Measurements from ENCODE around the gene C1orf159. TPM values are rescaled to one million over a fixed set of nuclear protein-coding genes. Genes with fewer than 3 reads are reported as not detected.
"Not testable (repeated sequence)": the region's sequence is repeated elsewhere in the genome, so short reads cannot be mapped to it uniquely, and the experiment has no call there.

The C1orf159 gene
- total RNA-seq, 2 donors from 2014 or later: 4.4 to 4.6 TPM

GRCh38 chr1:1109743-1110142 lies 6.1 kb downstream of the C1orf159 start:
- no peak overlapping the region for H3K27ac ChIP-seq
- no peak for TF ChIP-seq CTCF (IDR thresholded peaks at IDR 0.05)
- H3K36me3 ChIP-seq: no peaks in the 10 kb centered on the region
- peaks cover 0 to 6% of the 10 kb centered on the region in 2 donors for H3K9me3 ChIP-seq
- H3K4me1 ChIP-seq: peaks cover 0 to 3% of the 10 kb centered on the region in 2 donors
- H3K4me3 ChIP-seq: no peak overlapping the region
- no peak for DNase-seq (ENCODE audit: low spot score)
- no peaks in the 10 kb centered on the region for H3K27me3 ChIP-seq

- no peak for DNase-seq (ENCODE audit: low spot score)
Measured at GRCh38 chr1:1106510-1107221, 9.2 kb downstream of the C1orf159 start.

GRCh38 chr1:1104152-1104551 lies 11.7 kb downstream of the C1orf159 start:
- not testable (repeated sequence) for DNase-seq (ENCODE audit: low spot score); H3K4me1 ChIP-seq; H3K36me3 ChIP-seq

More at GRCh38 chr1:1106510-1107221, 9.2 kb downstream of the C1orf159 start:
- H3K27me3 ChIP-seq: no peaks in the 10 kb centered on the region
- no peaks in the 10 kb centered on the region for H3K36me3 ChIP-seq
- TF ChIP-seq CTCF (IDR thresholded peaks at IDR 0.05): no peak
- H3K27ac ChIP-seq: no peak overlapping the region
- no peaks in the 10 kb centered on the region for H3K9me3 ChIP-seq
- H3K4me1 ChIP-seq: no peaks in the 10 kb centered on the region
- no peak overlapping the region for H3K4me3 ChIP-seq

GRCh38 chr1:1101503-1101902 lies 14.4 kb downstream of the C1orf159 start:
- Histone ChIP-seq H3K36me3 (no peaks in the 10 kb centered on the region), H3K9me3 (no peaks in the 10 kb centered on the region), H3K4me1 (no peaks in the 10 kb centered on the region), H3K27me3 (no peaks in the 10 kb centered on the region), H3K4me3 (no peak overlapping the region), H3K27ac (no peak overlapping the region)
- TF ChIP-seq CTCF (IDR thresholded peaks at IDR 0.05): no peak
- no peak for DNase-seq (ENCODE audit: low spot score)

More at GRCh38 chr1:1104152-1104551, 11.7 kb downstream of the C1orf159 start:
- not testable (repeated sequence) for H3K27me3 ChIP-seq, H3K9me3 ChIP-seq, H3K4me3 ChIP-seq, H3K27ac ChIP-seq

- Histone ChIP-seq H3K9me3 (no peaks in the 10 kb centered on the region), H3K4me3 (no peak overlapping the region), H3K27ac (no peak overlapping the region), H3K36me3 (no peaks in the 10 kb centered on the region), H3K4me1 (no peaks in the 10 kb centered on the region), H3K27me3 (no peaks in the 10 kb centered on the region)
- no peak for DNase-seq (ENCODE audit: low spot score)
- no peak for TF ChIP-seq CTCF (IDR thresholded peaks at IDR 0.05)
Measured at GRCh38 chr1:1100296-1100695, 15.6 kb downstream of the C1orf159 start.

- Histone ChIP-seq H3K4me1 (no peaks in the 10 kb centered on the region), H3K4me3 (no peak overlapping the region), H3K9me3 (no peaks in the 10 kb centered on the region), H3K36me3 (no peaks in the 10 kb centered on the region), H3K27ac (no peak overlapping the region), H3K27me3 (no peaks in the 10 kb centered on the region)
- TF ChIP-seq CTCF (IDR thresholded peaks at IDR 0.05): no peak
- no peak for DNase-seq (ENCODE audit: low spot score)
Measured at GRCh38 chr1:1099506-1100183, 16.2 kb downstream of the C1orf159 start.

All from right atrium auricular region (tissue), 2 donors.